ENCODE results near the gene EIF5.

EIF5 gene

GRCh38 chr14:103391048-103391447 is 57.0 kb downstream of the EIF5 start:
- no peaks in the 10 kb centered on the region for H3K27me3 Mint-ChIP-seq

GRCh38 chr14:103392106-103392505 is 58.1 kb downstream of the EIF5 start:
- Mint-ChIP-seq H3K4me3 (no peak overlapping the region), H3K9me3 (no peaks in the 10 kb centered on the region), H3K27ac (no peak overlapping the region), H3K4me1 (peaks cover 73% of the 10 kb centered on the region), H3K27me3 (no peaks in the 10 kb centered on the region), H3K36me3 (no peaks in the 10 kb centered on the region)

More at GRCh38 chr14:103391048-103391447, 57.0 kb downstream of the EIF5 start:
- Mint-ChIP-seq H3K27ac (no peak overlapping the region), H3K9me3 (no peaks in the 10 kb centered on the region), H3K36me3 (no peaks in the 10 kb centered on the region), H3K4me1 (peaks cover 68% of the 10 kb centered on the region), H3K4me3 (no peak overlapping the region)

- Mint-ChIP-seq H3K4me3 (no peak overlapping the region), H3K27me3 (no peaks in the 10 kb centered on the region), H3K27ac (no peak overlapping the region), H3K4me1 (peaks cover 73% of the 10 kb centered on the region), H3K36me3 (no peaks in the 10 kb centered on the region), H3K9me3 (no peaks in the 10 kb centered on the region)
These were observed 58.5 kb downstream of the EIF5 start for GRCh38 chr14:103392572-103392971.

- H3K9me3 Mint-ChIP-seq = no peaks in the 10 kb centered on the region
- no peak overlapping the region for H3K27ac Mint-ChIP-seq
- H3K36me3 Mint-ChIP-seq = no peaks in the 10 kb centered on the region
- H3K27me3 Mint-ChIP-seq = no peaks in the 10 kb centered on the region
- peaks cover 73% of the 10 kb centered on the region for H3K4me1 Mint-ChIP-seq
- no peak overlapping the region for H3K4me3 Mint-ChIP-seq
These were observed 59.0 kb downstream of the EIF5 start for GRCh38 chr14:103393070-103393469.

- H3K36me3 Mint-ChIP-seq = no peaks in the 10 kb centered on the region
- H3K27ac Mint-ChIP-seq = peak overlapping the region; percentile 68
- H3K27me3 Mint-ChIP-seq = no peaks in the 10 kb centered on the region
- H3K4me3 Mint-ChIP-seq = peak overlapping the region; percentile 59
- peaks cover 73% of the 10 kb centered on the region for H3K4me1 Mint-ChIP-seq
- no peaks in the 10 kb centered on the region for H3K9me3 Mint-ChIP-seq
These were observed 59.9 kb downstream of the EIF5 start for GRCh38 chr14:103393676-103394626.
